ENCODE results near the gene PLEKHB1. TPM values are rescaled to one million over a fixed set of nuclear protein-coding genes. Genes with fewer than 3 reads are reported as not detected.

Gene PLEKHB1
- total RNA-seq, 1 experiment from 2014 or later, result 37.1 TPM

DNA sequence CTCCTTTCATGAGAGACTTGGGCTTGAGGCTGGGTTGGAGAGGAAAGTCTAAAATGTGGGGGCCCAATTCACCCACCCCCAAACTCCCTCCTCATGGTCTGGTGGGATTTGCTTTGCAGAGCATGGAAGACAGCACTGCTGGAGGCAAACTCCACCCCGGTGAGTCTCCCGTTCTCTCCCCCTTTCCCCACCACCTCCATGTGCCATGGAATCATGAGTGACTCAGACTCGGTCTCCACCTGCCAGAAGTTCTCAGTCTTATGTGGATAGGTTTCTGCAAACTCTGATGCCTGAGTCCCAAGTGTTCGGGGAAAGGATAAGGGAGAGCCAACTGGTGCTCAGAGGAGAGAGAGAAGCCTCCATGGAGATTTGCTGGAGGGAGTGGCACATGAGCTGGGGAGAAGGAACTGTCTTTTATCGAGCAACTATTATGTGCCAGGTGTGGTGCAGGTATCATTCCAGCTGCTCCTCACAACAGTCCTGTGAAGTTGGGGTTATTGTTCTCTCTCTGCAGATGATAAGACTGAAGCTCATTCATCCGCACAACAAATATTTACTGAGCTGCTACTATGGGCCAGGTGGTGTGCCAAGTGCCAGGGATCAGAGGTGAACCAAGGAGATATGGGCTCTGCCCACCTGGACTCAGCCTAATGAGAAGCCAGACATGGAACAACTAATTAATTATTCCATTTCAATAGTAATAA is 6.6 kb downstream of the PLEKHB1 start:
- TF ChIP-seq, protein P1, sequence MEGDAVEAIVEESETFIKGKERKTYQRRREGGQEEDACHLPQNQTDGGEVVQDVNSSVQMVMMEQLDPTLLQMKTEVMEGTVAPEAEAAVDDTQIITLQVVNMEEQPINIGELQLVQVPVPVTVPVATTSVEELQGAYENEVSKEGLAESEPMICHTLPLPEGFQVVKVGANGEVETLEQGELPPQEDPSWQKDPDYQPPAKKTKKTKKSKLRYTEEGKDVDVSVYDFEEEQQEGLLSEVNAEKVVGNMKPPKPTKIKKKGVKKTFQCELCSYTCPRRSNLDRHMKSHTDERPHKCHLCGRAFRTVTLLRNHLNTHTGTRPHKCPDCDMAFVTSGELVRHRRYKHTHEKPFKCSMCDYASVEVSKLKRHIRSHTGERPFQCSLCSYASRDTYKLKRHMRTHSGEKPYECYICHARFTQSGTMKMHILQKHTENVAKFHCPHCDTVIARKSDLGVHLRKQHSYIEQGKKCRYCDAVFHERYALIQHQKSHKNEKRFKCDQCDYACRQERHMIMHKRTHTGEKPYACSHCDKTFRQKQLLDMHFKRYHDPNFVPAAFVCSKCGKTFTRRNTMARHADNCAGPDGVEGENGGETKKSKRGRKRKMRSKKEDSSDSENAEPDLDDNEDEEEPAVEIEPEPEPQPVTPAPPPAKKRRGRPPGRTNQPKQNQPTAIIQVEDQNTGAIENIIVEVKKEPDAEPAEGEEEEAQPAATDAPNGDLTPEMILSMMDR (conservative IDR thresholded peaks at IDR 0.05), result no peak
- Mint-ChIP-seq H3K4me1 (peaks cover 31 to 37% of the 10 kb centered on the region in 2 experiments), H3K27ac (no peak overlapping the region; a peak in 1 of 7 replicates), H3K36me3 (ENCODE audit: insufficient read depth in 1 of 3, low read depth in 3 of 3) (peaks cover 0 to 18% (median 17%) of the 10 kb centered on the region in 3 experiments; a peak in 4 of 7 replicates), H3K27me3 (ENCODE audit: low read depth) (peaks cover 2% of the 10 kb centered on the region), H3K9me3 (no peaks in the 10 kb centered on the region), H3K4me3 (no peak overlapping the region)
- Histone ChIP-seq H4K5ac (ENCODE audit: insufficient read length, low read depth, low read length) (no peak overlapping the region), H2BK120ac (ENCODE audit: low read depth, low read length, poor library complexity, severe bottlenecking) (no peak overlapping the region), H2AK5ac (ENCODE audit: insufficient read length, low read length) (no peak overlapping the region), H4K8ac (replicated peaks; ENCODE audit: insufficient read length, low read depth, low read length) (no peak overlapping the region), H3K14ac (ENCODE audit: insufficient read depth, low read length) (no peak overlapping the region), H2BK20ac (ENCODE audit: low read depth, low read length, poor library complexity, severe bottlenecking) (no peak overlapping the region), H3K27me3 (ENCODE audit: insufficient read depth, low read length) (no peaks in the 10 kb centered on the region), H3K56ac (ENCODE audit: insufficient read length, low read depth, low read length) (no peak overlapping the region), H3K23me2 (ENCODE audit: insufficient read length, low read depth, low read length, poor library complexity, severe bottlenecking) (no peaks in the 10 kb centered on the region), H3T11ph (ENCODE audit: low read length) (no peak overlapping the region), H4K20me1 (ENCODE audit: control insufficient read depth, insufficient read depth, insufficient read length) (no peaks in the 10 kb centered on the region), H3K79me2 (ENCODE audit: insufficient read depth, low read length) (no peaks in the 10 kb centered on the region), H2BK12ac (ENCODE audit: insufficient read length, low read depth, low read length) (no peak overlapping the region), H3K9ac (ENCODE audit: extremely low read depth, insufficient read length, low read length) (no peak overlapping the region), H3K9me3 (ENCODE audit: control insufficient read depth, low read depth, low read length) (no peaks in the 10 kb centered on the region), H3K23ac (ENCODE audit: insufficient read length, low read depth, low read length) (no peak overlapping the region), H2AFZ (ENCODE audit: low read length) (no peak overlapping the region), H3K4me2 (ENCODE audit: insufficient read depth, insufficient read length, low read length) (no peak overlapping the region), H2BK5ac (ENCODE audit: insufficient read length, low read length) (no peak overlapping the region), H4K91ac (ENCODE audit: insufficient read length, low read depth, low read length) (no peak overlapping the region), H3K27ac (ENCODE audit: insufficient read length, low read depth, low read length) (no peak overlapping the region), H3K4me1 (ENCODE audit: insufficient read depth, low read length) (peaks cover 5% of the 10 kb centered on the region; the same call in 1 of the 2 replicates), H3K4ac (ENCODE audit: low read depth, low read length) (no peak overlapping the region), H3K79me1 (ENCODE audit: insufficient read depth, low read depth, low read length, poor library complexity, severe bottlenecking) (no peaks in the 10 kb centered on the region), H3K18ac (ENCODE audit: insufficient read length, low read depth, low read length) (no peak overlapping the region), H2BK15ac (ENCODE audit: low read depth, low read length) (no peak overlapping the region)
- no peak for DNase-seq
- WGBS (ENCODE audit: extremely low coverage, insufficient read length, low lambda C conversion rate), result no CpG with 5 or more reads among the region's 6 CpGs

All from H9 (cell line).